Vagina (tissue), 2 donors: ENCODE results near the gene UBE2L3. TPM values are rescaled to one million over a fixed set of nuclear protein-coding genes. Genes with fewer than 3 reads are reported as not detected.
"Not testable (repeated sequence)": the region's sequence is repeated elsewhere in the genome, so short reads cannot be mapped to it uniquely, and the experiment has no call there.

Experiments
- DNase-seq, 2 donors: peaks; one replicate each; pipeline ENCODE4 v3.0.0-alpha.2; 2017; ENCODE audit errors: extremely low spot score in 2 of 2
- H3K27ac ChIP-seq: fragments of 200-600 bp; sonication (generic); one replicate; pipeline ENCODE4 v1.5.1; 2019
- H3K27me3 ChIP-seq: fragments of 200-600 bp; sonication (generic); one replicate; pipeline ENCODE4 v1.5.1; 2019
- H3K36me3 ChIP-seq, 2 donors: fragments of 200-600 bp; sonication (generic); one replicate each; pipeline ENCODE4 v1.5.1; 2017 to 2019
- H3K4me1 ChIP-seq: fragments of 200-600 bp; sonication (generic); one replicate; pipeline ENCODE4 v1.5.1; 2019
- H3K4me3 ChIP-seq, 2 donors: fragments of 200-600 bp; sonication (generic); 1 replicate in 1 of 2; 2 replicates in 1 of 2; pipeline ENCODE4 v1.5.1; 2016 to 2019
- H3K9me3 ChIP-seq: fragments of 200-600 bp; sonication (generic); one replicate; pipeline ENCODE4 v1.5.1; 2019
- POLR2A ChIP-seq, 2 donors: fragments of 450-650 bp; IDR thresholded peaks; one replicate each; pipeline ENCODE4 v1.6.1; 2017; ENCODE audit warnings: antibody characterized with exemption in 2 of 2, mild to moderate bottlenecking in 2 of 2, moderate library complexity in 2 of 2
- POLR2AphosphoS5 ChIP-seq, 2 donors: sonication (generic); formaldehyde crosslinking; IDR thresholded peaks; one replicate each; pipeline ENCODE4 v1.9.0; 2017; ENCODE audit warnings: antibody characterized with exemption in 2 of 2, mild to moderate bottlenecking in 2 of 2, low read depth in 1 of 2; ENCODE audit not compliant: insufficient read depth in 1 of 2
- intact Hi-C: fragments of 100-400 bp; cut with DNase I; formaldehyde crosslinking; loops from one replicate; pipeline ENCODE4 v1.15.1; 2023
- total RNA-seq: library from RNA; depleted of rRNA; stranded (reverse); fragments of >200 nt; gene quantifications from one replicate; pipeline ENCODE4 v1.2.3, GENCODE V29; 2016

The UBE2L3 gene
- total RNA-seq: 32.7 TPM

GRCh38 chr22:21567456-21568346 lies at the start of gene UBE2L3:
UBE2L3 (plus strand) TSS chr22:21567714; CDS start chr22:21567745, 31 bp downstream.
- Histone ChIP-seq H3K4me3 (peak within 1 kb of the TSS; percentile 83 to 99), H3K4me1 (peaks cover 43% of the 10 kb centered on the region), H3K27me3 (no peaks in the 10 kb centered on the region), H3K9me3 (no peaks in the 10 kb centered on the region), H3K36me3 (no peaks in the 10 kb centered on the region), H3K27ac (peak within 1 kb of the TSS; percentile 93)
- TF ChIP-seq POLR2AphosphoS5 (IDR thresholded peaks at IDR 0.05; ENCODE audit: insufficient read depth in 1 of 2, low read depth in 1 of 2) (peak; percentile 81 to 89), POLR2A (IDR thresholded peaks at IDR 0.05) (no peak)
- DNase-seq: no peak
- intact Hi-C loops: no loop called here

- DNase-seq, H3K27ac ChIP-seq, intact Hi-C loops, H3K9me3 ChIP-seq, H3K4me3 ChIP-seq, H3K36me3 ChIP-seq, H3K27me3 ChIP-seq, H3K4me1 ChIP-seq: not testable (repeated sequence)
Observed at GRCh38 chr22:21526705-21527500, 40.6 kb upstream of the UBE2L3 start.

- H3K4me1 ChIP-seq, H3K27ac ChIP-seq, H3K4me3 ChIP-seq, H3K9me3 ChIP-seq, H3K27me3 ChIP-seq, H3K36me3 ChIP-seq, intact Hi-C loops, DNase-seq: not testable (repeated sequence)
Observed at GRCh38 chr22:21531525-21531924, 36.0 kb upstream of the UBE2L3 start.

- DNase-seq, H3K27me3 ChIP-seq, H3K4me3 ChIP-seq, H3K27ac ChIP-seq, H3K36me3 ChIP-seq, H3K9me3 ChIP-seq, H3K4me1 ChIP-seq, intact Hi-C loops: not testable (repeated sequence)
Observed at GRCh38 chr22:21532863-21533648, 34.5 kb upstream of the UBE2L3 start.

- H3K4me1 ChIP-seq, H3K4me3 ChIP-seq, H3K27me3 ChIP-seq, H3K27ac ChIP-seq, DNase-seq, H3K9me3 ChIP-seq, H3K36me3 ChIP-seq, intact Hi-C loops: not testable (repeated sequence)
Observed at GRCh38 chr22:21539862-21540261, 27.7 kb upstream of the UBE2L3 start.

- not testable (repeated sequence) for H3K27me3 ChIP-seq
Observed at GRCh38 chr22:21544432-21545322, 22.8 kb upstream of the UBE2L3 start.

GRCh38 chr22:21549558-21549957 lies 18.0 kb upstream of the UBE2L3 start:
- H3K27ac ChIP-seq, H3K4me1 ChIP-seq, DNase-seq, H3K27me3 ChIP-seq, H3K9me3 ChIP-seq, H3K4me3 ChIP-seq, H3K36me3 ChIP-seq, intact Hi-C loops: not testable (repeated sequence)

More at GRCh38 chr22:21544432-21545322, 22.8 kb upstream of the UBE2L3 start:
- H3K4me1 ChIP-seq, H3K27ac ChIP-seq, intact Hi-C loops, H3K9me3 ChIP-seq, DNase-seq, H3K4me3 ChIP-seq, H3K36me3 ChIP-seq: not testable (repeated sequence)

GRCh38 chr22:21550008-21550677 lies 17.4 kb upstream of the UBE2L3 start:
- DNase-seq, H3K27ac ChIP-seq, H3K4me1 ChIP-seq, H3K36me3 ChIP-seq, H3K27me3 ChIP-seq, intact Hi-C loops, H3K4me3 ChIP-seq, H3K9me3 ChIP-seq: not testable (repeated sequence)

GRCh38 chr22:21550678-21551047 lies 16.9 kb upstream of the UBE2L3 start:
- H3K36me3 ChIP-seq, DNase-seq, H3K4me3 ChIP-seq, H3K27me3 ChIP-seq, H3K9me3 ChIP-seq, H3K4me1 ChIP-seq, H3K27ac ChIP-seq, intact Hi-C loops: not testable (repeated sequence)

GRCh38 chr22:21551361-21551760 lies 16.2 kb upstream of the UBE2L3 start, which contains the start of gene RIMBP3C:
RIMBP3C (minus strand) TSS chr22:21551461; CDS start chr22:21550976, 485 bp downstream.
- H3K27ac ChIP-seq, H3K27me3 ChIP-seq, DNase-seq, H3K4me1 ChIP-seq, intact Hi-C loops, H3K9me3 ChIP-seq, H3K36me3 ChIP-seq, H3K4me3 ChIP-seq: not testable (repeated sequence)

GRCh38 chr22:21559345-21560125 lies 8.0 kb upstream of the UBE2L3 start:
- H3K27ac ChIP-seq, H3K9me3 ChIP-seq, H3K4me3 ChIP-seq, H3K27me3 ChIP-seq, intact Hi-C loops, DNase-seq, H3K4me1 ChIP-seq, H3K36me3 ChIP-seq: not testable (repeated sequence)
